Endothelial cell of umbilical vein (primary cell): ENCODE results near the gene STX16.

Source experiments
- CTCF ChIP-seq, 2 donors: IDR thresholded peaks; 1 replicate in 1 of 2; 2 replicates in 1 of 2; pipeline ENCODE4 v1.5.1; 2011; ENCODE audit warnings: low read length in 2 of 2, mild to moderate bottlenecking in 2 of 2, moderate library complexity in 2 of 2, control low read depth in 1 of 2, inconsistent platforms in 1 of 2, low read depth in 1 of 2; ENCODE audit not compliant: insufficient read depth in 1 of 2; ENCODE audit errors: extremely low read depth in 1 of 2
- EZH2 ChIP-seq: IDR thresholded peaks from 2 replicates; pipeline ENCODE4 v1.6.1; 2012; ENCODE audit warnings: borderline replicate concordance, low read depth, mild to moderate bottlenecking, moderate library complexity, low read length, inconsistent platforms; ENCODE audit not compliant: severe bottlenecking
- FOS ChIP-seq: IDR thresholded peaks from 2 replicates; pipeline ENCODE4 v1.6.1; 2011; ENCODE audit warnings: mild to moderate bottlenecking, low read length, moderate library complexity, borderline replicate concordance; ENCODE audit not compliant: insufficient read depth
- GATA2 ChIP-seq: IDR thresholded peaks from 2 replicates; pipeline ENCODE4 v1.7.0; 2011; ENCODE audit warnings: low read depth, mild to moderate bottlenecking, moderate library complexity, mixed read lengths, low read length; ENCODE audit not compliant: insufficient read length, insufficient read depth
- JUN ChIP-seq: IDR thresholded peaks from 2 replicates; pipeline ENCODE4 v1.6.1; 2011; ENCODE audit warnings: borderline replicate concordance, low read depth; ENCODE audit not compliant: insufficient read length, insufficient read depth
- MAX ChIP-seq: IDR thresholded peaks from 2 replicates; pipeline ENCODE4 v1.6.1; 2011; ENCODE audit not compliant: insufficient read depth, insufficient read length
- MYC ChIP-seq: IDR thresholded peaks from one replicate; pipeline ENCODE4 v1.6.1; 2011; ENCODE audit warnings: mild to moderate bottlenecking, low read depth, low read length
- POLR2A ChIP-seq: IDR thresholded peaks from 2 replicates; pipeline ENCODE4 v1.6.1; 2012; ENCODE audit warnings: low read depth, mild to moderate bottlenecking, control low read depth, low read length
- POLR2AphosphoS5 ChIP-seq: IDR thresholded peaks from 2 replicates; pipeline ENCODE4 v1.6.1; 2012; ENCODE audit warnings: low read depth, mild to moderate bottlenecking, control low read depth, low read length, moderate library complexity; ENCODE audit not compliant: insufficient read depth

GRCh38 chr20:58708246-58708931 is 57.3 kb downstream of the STX16 start:
- TF ChIP-seq EZH2 (no peak), CTCF (IDR thresholded peaks at IDR 0.05; ENCODE audit: extremely low read depth in 1 of 2, insufficient read depth in 1 of 2, low read depth in 1 of 2, low read length in 2 of 2) (no peak), MAX (no peak), POLR2AphosphoS5 (no peak), POLR2A (no peak), GATA2 (no peak), FOS (no peak), MYC (no peak), JUN (no peak)
